ENCODE data around the gene CEP85.

Gene CEP85

GRCh38 chr1:26197813-26198212 lies 36.2 kb upstream of the CEP85 start:
- H3K4me3 ChIP-seq (ENCODE audit: extremely low read depth, insufficient read depth, low read length, poor library complexity, severe bottlenecking), result no peak overlapping the region
- 86 to 88% methylated on average over 7 to 11 of the region's 11 CpGs for WGBS, 2 experiments (ENCODE audit: insufficient coverage in 2 of 2)
- no peaks in the 10 kb centered on the region for H3K4me1 ChIP-seq (ENCODE audit: control insufficient read depth, insufficient read depth, low read length, poor library complexity, severe bottlenecking)

GRCh38 chr1:26200413-26200812 lies 33.6 kb upstream of the CEP85 start:
- Histone ChIP-seq H3K4me1 (ENCODE audit: control insufficient read depth, insufficient read depth, low read length, poor library complexity, severe bottlenecking) (no peaks in the 10 kb centered on the region), H3K27ac (ENCODE audit: low read depth, low read length, severe bottlenecking) (no peak overlapping the region), H3K4me3 (ENCODE audit: extremely low read depth, insufficient read depth, low read length, poor library complexity, severe bottlenecking) (no peak overlapping the region), H3K9me3 (ENCODE audit: control insufficient read depth, low read length) (no peaks in the 10 kb centered on the region), H3K36me3 (ENCODE audit: control insufficient read depth, insufficient read depth, low read length) (no peaks in the 10 kb centered on the region)
- 90 to 98% methylated on average over 4 to 5 of the region's 5 CpGs for WGBS, 2 experiments (ENCODE audit: insufficient coverage in 2 of 2)

More at GRCh38 chr1:26197813-26198212, 36.2 kb upstream of the CEP85 start:
- no peaks in the 10 kb centered on the region for H3K36me3 ChIP-seq (ENCODE audit: control insufficient read depth, insufficient read depth, low read length)
- H3K27ac ChIP-seq (ENCODE audit: low read depth, low read length, severe bottlenecking), result no peak overlapping the region
- H3K9me3 ChIP-seq (ENCODE audit: control insufficient read depth, low read length), result no peaks in the 10 kb centered on the region

GRCh38 chr1:26203642-26204318 lies 30.2 kb upstream of the CEP85 start:
- 82 to 94% methylated on average over 5 to 6 of the region's 9 CpGs for WGBS, 2 experiments (ENCODE audit: insufficient coverage in 2 of 2)
- no peaks in the 10 kb centered on the region for H3K4me1 ChIP-seq (ENCODE audit: control insufficient read depth, insufficient read depth, low read length, poor library complexity, severe bottlenecking)
- no peak overlapping the region for H3K4me3 ChIP-seq (ENCODE audit: extremely low read depth, insufficient read depth, low read length, poor library complexity, severe bottlenecking)
- no peak overlapping the region for H3K27ac ChIP-seq (ENCODE audit: low read depth, low read length, severe bottlenecking)
- H3K9me3 ChIP-seq (ENCODE audit: control insufficient read depth, low read length), result no peaks in the 10 kb centered on the region
- H3K36me3 ChIP-seq (ENCODE audit: control insufficient read depth, insufficient read depth, low read length), result no peaks in the 10 kb centered on the region

GRCh38 chr1:26210147-26210870 lies 23.7 kb upstream of the CEP85 start:
- Histone ChIP-seq H3K4me1 (ENCODE audit: control insufficient read depth, insufficient read depth, low read length, poor library complexity, severe bottlenecking) (no peaks in the 10 kb centered on the region), H3K9me3 (ENCODE audit: control insufficient read depth, low read length) (no peaks in the 10 kb centered on the region), H3K36me3 (ENCODE audit: control insufficient read depth, insufficient read depth, low read length) (no peaks in the 10 kb centered on the region), H3K27ac (ENCODE audit: low read depth, low read length, severe bottlenecking) (no peak overlapping the region), H3K4me3 (ENCODE audit: extremely low read depth, insufficient read depth, low read length, poor library complexity, severe bottlenecking) (no peak overlapping the region)
- 90 to 100% methylated on average over 3 to 4 of the region's 5 CpGs for WGBS, 2 experiments (ENCODE audit: insufficient coverage in 2 of 2)

- no peak overlapping the region for H3K4me3 ChIP-seq (ENCODE audit: extremely low read depth, insufficient read depth, low read length, poor library complexity, severe bottlenecking)
- no peaks in the 10 kb centered on the region for H3K36me3 ChIP-seq (ENCODE audit: control insufficient read depth, insufficient read depth, low read length)
- 90 to 92% methylated on average over 2 to 4 of the region's 5 CpGs for WGBS, 2 experiments (ENCODE audit: insufficient coverage in 2 of 2)
- H3K9me3 ChIP-seq (ENCODE audit: control insufficient read depth, low read length), result no peaks in the 10 kb centered on the region
- no peak overlapping the region for H3K27ac ChIP-seq (ENCODE audit: low read depth, low read length, severe bottlenecking)
- no peaks in the 10 kb centered on the region for H3K4me1 ChIP-seq (ENCODE audit: control insufficient read depth, insufficient read depth, low read length, poor library complexity, severe bottlenecking)
Observed at GRCh38 chr1:26212726-26213125, 21.3 kb upstream of the CEP85 start.

GRCh38 chr1:26213335-26213905 lies 20.6 kb upstream of the CEP85 start:
- no peak overlapping the region for H3K4me3 ChIP-seq (ENCODE audit: extremely low read depth, insufficient read depth, low read length, poor library complexity, severe bottlenecking)
- H3K9me3 ChIP-seq (ENCODE audit: control insufficient read depth, low read length), result no peaks in the 10 kb centered on the region
- H3K36me3 ChIP-seq (ENCODE audit: control insufficient read depth, insufficient read depth, low read length), result no peaks in the 10 kb centered on the region
- WGBS, 2 experiments (ENCODE audit: insufficient coverage in 2 of 2), result 84 to 87% methylated on average over 3 of the region's 6 CpGs
- H3K4me1 ChIP-seq (ENCODE audit: control insufficient read depth, insufficient read depth, low read length, poor library complexity, severe bottlenecking), result no peaks in the 10 kb centered on the region
- H3K27ac ChIP-seq (ENCODE audit: low read depth, low read length, severe bottlenecking), result no peak overlapping the region

GRCh38 chr1:26215246-26215645 lies 18.8 kb upstream of the CEP85 start:
- H3K36me3 ChIP-seq (ENCODE audit: control insufficient read depth, insufficient read depth, low read length), result no peaks in the 10 kb centered on the region
- no peak overlapping the region for H3K4me3 ChIP-seq (ENCODE audit: extremely low read depth, insufficient read depth, low read length, poor library complexity, severe bottlenecking)
- H3K4me1 ChIP-seq (ENCODE audit: control insufficient read depth, insufficient read depth, low read length, poor library complexity, severe bottlenecking), result no peaks in the 10 kb centered on the region
- WGBS, 2 experiments (ENCODE audit: insufficient coverage in 2 of 2), result 50 to 100% methylated on average over 1 to 2 of the region's 3 CpGs
- H3K27ac ChIP-seq (ENCODE audit: low read depth, low read length, severe bottlenecking), result no peak overlapping the region
- no peaks in the 10 kb centered on the region for H3K9me3 ChIP-seq (ENCODE audit: control insufficient read depth, low read length)

- WGBS, 2 experiments (ENCODE audit: insufficient coverage in 2 of 2), result 93 to 99% methylated on average over 8 to 9 of the region's 11 CpGs
- no peaks in the 10 kb centered on the region for H3K4me1 ChIP-seq (ENCODE audit: control insufficient read depth, insufficient read depth, low read length, poor library complexity, severe bottlenecking)
- no peak overlapping the region for H3K4me3 ChIP-seq (ENCODE audit: extremely low read depth, insufficient read depth, low read length, poor library complexity, severe bottlenecking)
- no peaks in the 10 kb centered on the region for H3K36me3 ChIP-seq (ENCODE audit: control insufficient read depth, insufficient read depth, low read length)
- no peaks in the 10 kb centered on the region for H3K9me3 ChIP-seq (ENCODE audit: control insufficient read depth, low read length)
- H3K27ac ChIP-seq (ENCODE audit: low read depth, low read length, severe bottlenecking), result no peak overlapping the region
Observed at GRCh38 chr1:26218906-26219494, 15.0 kb upstream of the CEP85 start.

- H3K4me3 ChIP-seq (ENCODE audit: extremely low read depth, insufficient read depth, low read length, poor library complexity, severe bottlenecking), result no peak overlapping the region
- 83 to 84% methylated on average over 23 to 24 of the region's 27 CpGs for WGBS, 2 experiments (ENCODE audit: insufficient coverage in 2 of 2)
- no peak overlapping the region for H3K27ac ChIP-seq (ENCODE audit: low read depth, low read length, severe bottlenecking)
- no peaks in the 10 kb centered on the region for H3K36me3 ChIP-seq (ENCODE audit: control insufficient read depth, insufficient read depth, low read length)
- no peaks in the 10 kb centered on the region for H3K4me1 ChIP-seq (ENCODE audit: control insufficient read depth, insufficient read depth, low read length, poor library complexity, severe bottlenecking)
- no peaks in the 10 kb centered on the region for H3K9me3 ChIP-seq (ENCODE audit: control insufficient read depth, low read length)
Observed at GRCh38 chr1:26220199-26220912, 13.6 kb upstream of the CEP85 start.

GRCh38 chr1:26221094-26221493 lies 12.9 kb upstream of the CEP85 start:
- Histone ChIP-seq H3K36me3 (ENCODE audit: control insufficient read depth, insufficient read depth, low read length) (no peaks in the 10 kb centered on the region), H3K9me3 (ENCODE audit: control insufficient read depth, low read length) (no peaks in the 10 kb centered on the region), H3K4me1 (ENCODE audit: control insufficient read depth, insufficient read depth, low read length, poor library complexity, severe bottlenecking) (no peaks in the 10 kb centered on the region), H3K4me3 (ENCODE audit: extremely low read depth, insufficient read depth, low read length, poor library complexity, severe bottlenecking) (no peak overlapping the region), H3K27ac (ENCODE audit: low read depth, low read length, severe bottlenecking) (no peak overlapping the region)
- WGBS, 2 experiments (ENCODE audit: insufficient coverage in 2 of 2), result 93% methylated on average over 2 of the region's 2 CpGs; no CpG with 5 or more reads in 1 of the 2 experiments
